Dendritic cell treated with granulocyte-macrophage colony-stimulating factor and Interleukin-4, amounts not matched to agents 40 ng/mL and 50 ng/mL, for 4 days (primary cell): ENCODE data around the gene PITPNB.

Source experiments
- H3K27ac Mint-ChIP-seq: one replicate; pipeline ENCODE4 v1.8.0; 2022; ENCODE audit warnings: mild to moderate bottlenecking, mixed read lengths
- H3K27me3 Mint-ChIP-seq: one replicate; pipeline ENCODE4 v1.8.0; 2022; ENCODE audit warnings: mild to moderate bottlenecking, mixed read lengths
- H3K36me3 Mint-ChIP-seq: one replicate; pipeline ENCODE4 v1.8.0; 2022; ENCODE audit warnings: low read depth, mixed read lengths
- H3K4me1 Mint-ChIP-seq: one replicate; pipeline ENCODE4 v1.8.0; 2022; ENCODE audit warnings: low read depth, mixed read lengths
- H3K4me3 Mint-ChIP-seq: one replicate; pipeline ENCODE4 v1.8.0; 2022; ENCODE audit warnings: mild to moderate bottlenecking, moderate library complexity, mixed read lengths
- H3K9me3 Mint-ChIP-seq: one replicate; pipeline ENCODE4 v1.8.0; 2022; ENCODE audit warnings: mixed read lengths
- intact Hi-C: fragments of 100-400 bp; cut with micrococcal nuclease; formaldehyde crosslinking; loops from one replicate; pipeline ENCODE4 v1.15.0; 2022

The PITPNB gene

DNA sequence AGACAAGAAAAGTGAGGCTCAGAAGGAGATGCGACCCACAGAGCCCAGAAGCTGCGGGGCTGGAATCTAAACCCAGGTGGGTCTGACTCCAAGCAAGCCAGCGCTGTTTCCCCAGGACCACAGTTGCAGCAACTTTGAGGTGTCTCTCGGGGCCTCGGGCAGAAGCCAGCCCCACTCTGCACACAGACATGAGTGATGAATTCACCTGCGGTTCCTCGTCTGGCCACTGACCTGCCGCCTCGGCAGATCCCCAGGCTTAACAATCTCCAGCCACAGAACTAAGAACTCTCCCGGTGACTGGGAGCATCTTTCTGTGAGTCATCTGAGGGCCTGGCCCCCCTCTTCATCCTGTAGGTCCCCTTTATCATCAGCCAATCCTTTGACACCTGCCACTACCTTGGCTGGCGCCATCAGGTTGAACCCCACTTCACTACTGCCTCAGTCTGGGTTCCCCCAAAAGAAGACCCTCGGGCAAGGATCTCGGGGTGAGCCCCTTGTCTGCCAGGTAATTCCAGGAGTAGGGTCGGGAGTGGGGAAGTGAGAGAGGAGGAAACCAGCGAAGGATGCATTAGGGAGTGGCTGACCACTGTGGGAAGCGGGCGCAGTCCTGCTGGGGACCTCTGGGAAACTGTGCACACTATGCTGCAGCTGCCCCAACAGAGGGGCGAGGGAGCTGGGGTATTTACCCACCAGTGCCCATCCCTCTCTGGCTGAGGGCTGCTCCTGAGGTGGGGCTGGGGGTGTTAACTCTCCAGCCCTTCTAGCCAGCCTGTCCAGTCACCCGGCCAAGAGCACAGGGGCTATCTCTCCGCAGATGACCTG is 84.5 kb downstream of the PITPNB start:
- Mint-ChIP-seq H3K27me3 (no peaks in the 10 kb centered on the region), H3K4me1 (no peaks in the 10 kb centered on the region), H3K4me3 (no peak overlapping the region), H3K27ac (no peak overlapping the region), H3K36me3 (no peaks in the 10 kb centered on the region), H3K9me3 (no peaks in the 10 kb centered on the region)
- intact Hi-C loops = no loop called here

DNA sequence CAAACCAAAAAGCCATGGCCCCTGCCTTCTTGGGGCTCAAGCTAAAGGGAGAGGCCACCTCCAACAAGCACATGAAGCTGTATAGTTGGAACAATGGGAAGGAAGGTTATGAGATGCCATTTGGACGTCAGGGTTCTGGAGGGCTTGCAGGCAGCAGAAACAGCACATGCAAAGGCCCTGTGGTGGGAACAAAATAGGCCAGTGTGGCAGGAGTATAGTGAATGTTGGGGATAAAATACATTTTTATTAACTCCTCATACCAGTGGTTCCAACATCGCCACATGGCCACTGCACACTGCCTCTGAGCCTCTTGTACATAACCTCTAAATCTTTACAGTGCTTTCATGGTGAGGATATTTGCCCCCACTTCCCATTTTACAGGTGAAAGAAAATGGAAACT is 85.3 kb downstream of the PITPNB start:
- H3K4me1 Mint-ChIP-seq = no peaks in the 10 kb centered on the region
- intact Hi-C loops = no loop called here
- no peak overlapping the region for H3K4me3 Mint-ChIP-seq
- no peak overlapping the region for H3K27ac Mint-ChIP-seq
- H3K36me3 Mint-ChIP-seq = no peaks in the 10 kb centered on the region
- H3K9me3 Mint-ChIP-seq = no peaks in the 10 kb centered on the region
- H3K27me3 Mint-ChIP-seq = no peaks in the 10 kb centered on the region

DNA sequence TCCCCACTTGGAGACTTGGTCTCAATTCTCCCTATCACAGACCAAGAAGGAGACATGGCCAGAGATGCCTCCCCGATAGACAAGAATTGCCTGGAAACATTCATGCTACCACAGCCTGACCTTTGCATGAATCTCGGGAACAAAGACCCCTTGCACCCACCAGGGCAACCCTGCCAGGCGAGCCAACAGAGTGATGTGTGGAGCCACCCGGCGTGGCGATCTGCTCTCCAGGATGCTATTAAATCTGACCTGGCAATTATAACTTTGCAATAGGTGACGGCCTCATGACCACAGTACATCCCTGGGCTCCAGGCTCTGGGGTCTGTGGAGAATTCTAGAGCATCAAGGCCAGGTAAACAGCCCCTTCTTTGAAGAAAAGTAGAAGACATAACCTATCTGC is 86.5 kb downstream of the PITPNB start:
- Mint-ChIP-seq H3K36me3 (no peaks in the 10 kb centered on the region), H3K9me3 (no peaks in the 10 kb centered on the region), H3K27ac (no peak overlapping the region), H3K4me3 (no peak overlapping the region), H3K4me1 (no peaks in the 10 kb centered on the region), H3K27me3 (no peaks in the 10 kb centered on the region)
- intact Hi-C loops = no loop called here

DNA sequence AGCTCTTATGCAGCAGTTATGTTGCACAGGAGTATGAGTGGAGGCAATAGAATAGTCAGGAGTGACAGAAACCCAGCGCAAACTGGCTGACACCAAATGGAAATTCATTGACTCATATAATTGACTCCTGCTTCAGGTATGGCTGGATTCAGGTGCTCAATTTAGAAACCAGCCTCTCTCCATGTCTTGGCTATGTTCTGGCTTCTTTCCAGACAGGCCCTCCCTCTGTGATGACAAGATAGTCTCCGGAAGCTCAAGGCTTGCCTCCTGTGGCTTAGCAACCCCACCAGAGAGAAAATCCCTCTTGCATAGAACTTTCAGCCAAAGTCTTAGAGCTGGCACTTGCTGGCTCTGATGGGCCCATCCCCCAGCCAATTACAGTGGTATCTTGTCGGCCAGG is 89.4 kb downstream of the PITPNB start:
- no peaks in the 10 kb centered on the region for H3K9me3 Mint-ChIP-seq
- H3K4me1 Mint-ChIP-seq = no peaks in the 10 kb centered on the region
- no peaks in the 10 kb centered on the region for H3K27me3 Mint-ChIP-seq
- no peak overlapping the region for H3K4me3 Mint-ChIP-seq
- no peak overlapping the region for H3K27ac Mint-ChIP-seq
- intact Hi-C loops = no loop called here
- peaks cover 11% of the 10 kb centered on the region for H3K36me3 Mint-ChIP-seq

DNA sequence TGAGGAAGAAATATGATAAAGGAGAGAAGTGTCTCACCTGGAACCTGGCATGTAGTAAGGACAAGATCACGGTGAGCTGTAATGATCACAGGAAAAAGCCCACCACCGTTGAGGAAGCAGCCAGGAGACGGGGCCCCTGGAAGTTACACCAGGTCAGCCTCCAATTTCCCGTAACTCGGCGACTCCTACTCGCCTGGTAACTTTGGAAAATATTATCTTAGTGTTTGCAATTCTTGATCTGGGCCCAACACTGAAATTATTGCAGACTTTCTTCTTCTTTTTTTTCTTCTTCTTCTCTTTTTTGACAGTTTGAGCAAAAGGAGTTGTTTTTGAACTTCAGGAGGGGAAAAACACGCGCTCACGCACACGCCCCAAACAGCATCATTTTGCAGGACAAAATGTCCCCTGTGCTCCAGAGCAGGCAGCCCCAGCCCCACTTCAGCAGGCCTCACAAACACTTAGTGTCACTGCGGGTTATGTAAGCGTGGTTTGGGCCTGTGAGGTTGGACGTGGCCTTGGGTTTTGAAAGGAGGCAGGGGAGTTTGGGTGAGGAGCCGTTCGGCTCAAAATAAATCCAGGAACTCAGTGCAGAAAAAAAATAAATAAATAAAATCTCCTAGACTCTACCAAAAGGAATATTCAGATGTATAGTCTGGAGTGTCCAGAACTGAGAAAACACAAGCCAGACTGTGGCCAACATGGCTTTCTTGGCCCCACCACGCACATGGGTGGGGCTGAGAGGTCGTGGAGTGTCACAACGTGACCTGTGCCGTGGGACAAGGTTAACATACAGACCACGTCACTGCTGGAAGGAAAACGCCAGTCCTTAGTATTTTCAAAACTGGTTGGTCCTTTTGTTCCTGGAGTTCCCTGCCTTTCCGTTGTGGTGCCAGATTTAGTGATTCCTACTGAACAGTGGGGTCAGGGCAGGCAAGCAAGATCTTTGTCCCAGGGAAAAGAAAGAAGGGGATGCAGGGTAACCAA is 91.2 kb downstream of the PITPNB start:
- Mint-ChIP-seq H3K4me3 (no peak overlapping the region), H3K27me3 (no peaks in the 10 kb centered on the region), H3K36me3 (peaks cover 11% of the 10 kb centered on the region), H3K9me3 (no peaks in the 10 kb centered on the region), H3K27ac (no peak overlapping the region), H3K4me1 (no peaks in the 10 kb centered on the region)
- intact Hi-C loops = no loop called here

DNA sequence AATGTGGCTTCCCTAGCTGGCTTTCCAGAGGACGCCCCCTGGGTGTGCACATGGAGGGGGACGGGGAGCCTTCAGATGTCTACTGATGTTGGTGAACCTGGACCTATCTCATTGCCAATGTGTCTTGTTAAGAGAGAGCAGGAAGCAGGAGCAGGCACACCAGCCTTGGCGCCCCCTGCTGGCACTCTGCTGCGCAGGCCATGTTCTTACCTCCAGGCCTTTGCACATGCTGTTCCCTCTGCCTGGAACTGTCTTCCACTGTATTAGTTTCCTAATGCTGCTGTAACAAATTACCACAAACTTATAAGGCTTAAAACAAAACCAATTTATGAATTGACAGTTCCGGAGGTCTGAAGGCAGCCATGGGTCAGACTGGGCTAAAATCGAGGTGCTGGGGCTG is 93.9 kb downstream of the PITPNB start:
- no peak overlapping the region for H3K27ac Mint-ChIP-seq

DNA sequence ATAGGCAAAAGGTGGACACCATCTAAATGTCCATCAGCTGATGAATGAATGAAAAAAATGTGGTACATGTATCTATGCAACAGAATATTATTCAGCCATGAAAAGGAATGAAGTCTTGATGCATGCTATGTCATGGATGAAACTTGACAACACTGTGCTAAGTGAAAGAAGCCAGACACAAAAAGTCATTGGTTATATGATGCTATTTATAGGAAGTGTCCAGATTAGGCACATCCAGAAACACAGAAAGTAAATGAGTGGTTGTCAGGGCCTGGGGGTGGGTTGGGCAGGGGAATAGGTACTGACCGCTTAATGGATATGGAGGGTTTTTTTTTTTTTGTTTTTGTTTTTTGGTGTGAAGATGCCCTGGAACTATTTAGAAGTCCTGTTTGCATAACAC is 95.8 kb downstream of the PITPNB start:
- Mint-ChIP-seq H3K27me3 (no peaks in the 10 kb centered on the region), H3K36me3 (peaks cover 11% of the 10 kb centered on the region), H3K4me1 (no peaks in the 10 kb centered on the region), H3K9me3 (no peaks in the 10 kb centered on the region), H3K4me3 (no peak overlapping the region), H3K27ac (no peak overlapping the region)
- intact Hi-C loops = no loop called here

More for the DNA sequence above, 93.9 kb downstream of the PITPNB start:
- intact Hi-C loops = no loop called here
- no peaks in the 10 kb centered on the region for H3K27me3 Mint-ChIP-seq
- H3K9me3 Mint-ChIP-seq = no peaks in the 10 kb centered on the region
- H3K4me1 Mint-ChIP-seq = no peaks in the 10 kb centered on the region
- no peak overlapping the region for H3K4me3 Mint-ChIP-seq
- H3K36me3 Mint-ChIP-seq = peaks cover 11% of the 10 kb centered on the region

DNA sequence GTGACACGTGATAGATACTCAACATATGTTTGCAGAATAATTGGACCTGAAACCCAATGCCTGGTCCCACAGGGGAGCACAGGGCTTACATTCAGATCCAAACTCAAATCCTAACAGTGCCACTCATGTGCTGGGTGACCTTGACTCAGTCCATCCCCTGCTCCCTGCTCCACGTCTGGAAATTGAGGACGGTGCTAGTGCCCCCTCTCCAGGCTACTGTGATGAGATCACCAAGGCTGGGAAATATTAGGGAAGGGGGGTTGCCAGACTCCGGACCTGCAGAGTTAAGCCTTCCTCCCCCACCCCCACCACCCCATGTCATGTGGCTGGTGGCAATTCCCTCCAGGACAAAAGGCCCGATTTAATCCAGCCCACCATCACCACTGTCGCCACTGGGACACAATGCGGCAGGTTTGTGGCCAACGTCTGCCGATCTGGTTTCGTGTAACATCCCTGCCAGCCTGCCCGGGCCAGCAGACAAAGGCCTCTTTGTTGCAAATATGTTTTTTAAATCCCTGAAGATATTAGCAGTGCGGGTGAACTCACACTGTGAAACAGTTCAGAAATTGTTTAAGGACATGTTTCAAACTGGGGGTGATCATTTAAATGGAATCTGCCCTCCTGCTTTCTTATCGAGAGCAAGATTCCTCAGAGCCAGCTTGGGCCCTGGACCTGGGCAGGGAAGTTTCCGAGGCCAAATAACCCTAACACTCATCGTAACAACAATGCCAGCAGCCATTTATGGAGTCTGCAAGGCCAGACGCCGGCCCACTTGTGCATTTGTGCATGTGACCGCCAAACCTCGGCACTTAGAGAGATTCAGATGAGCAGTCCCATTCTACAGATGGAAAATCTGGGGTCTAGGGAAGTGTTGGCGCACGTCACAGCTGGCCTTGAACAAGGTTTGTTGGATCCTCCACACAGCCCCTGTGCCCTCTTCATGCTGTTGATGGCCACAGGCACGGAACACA is 97.9 kb downstream of the PITPNB start:
- intact Hi-C loops = no loop called here
- H3K27me3 Mint-ChIP-seq = no peaks in the 10 kb centered on the region
- H3K4me1 Mint-ChIP-seq = no peaks in the 10 kb centered on the region
- no peak overlapping the region for H3K4me3 Mint-ChIP-seq
- no peaks in the 10 kb centered on the region for H3K9me3 Mint-ChIP-seq
- peaks cover 11% of the 10 kb centered on the region for H3K36me3 Mint-ChIP-seq
- no peak overlapping the region for H3K27ac Mint-ChIP-seq

DNA sequence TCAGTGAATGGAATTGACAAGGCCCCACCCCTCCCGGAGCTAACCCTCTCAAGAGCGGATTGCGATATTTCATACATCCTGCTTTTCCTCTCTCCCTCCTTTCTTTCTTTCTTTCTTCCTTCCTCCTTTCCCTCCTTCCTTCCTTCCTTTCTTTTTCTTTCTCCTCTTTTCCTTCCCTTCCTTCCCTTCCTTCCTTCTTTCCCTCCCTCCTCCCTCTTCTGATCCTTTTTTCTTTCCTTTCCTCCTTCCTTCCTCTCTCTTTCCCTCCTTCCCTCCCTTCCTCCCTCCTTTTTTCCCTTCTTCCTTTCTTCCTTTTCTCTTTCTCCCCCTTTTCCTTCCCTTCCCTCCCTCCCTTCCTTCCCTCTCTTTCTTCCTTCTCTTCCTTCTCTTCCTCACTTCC is 102.5 kb downstream of the PITPNB start:
- Mint-ChIP-seq H3K27ac (no peak overlapping the region), H3K4me1 (no peaks in the 10 kb centered on the region)

DNA sequence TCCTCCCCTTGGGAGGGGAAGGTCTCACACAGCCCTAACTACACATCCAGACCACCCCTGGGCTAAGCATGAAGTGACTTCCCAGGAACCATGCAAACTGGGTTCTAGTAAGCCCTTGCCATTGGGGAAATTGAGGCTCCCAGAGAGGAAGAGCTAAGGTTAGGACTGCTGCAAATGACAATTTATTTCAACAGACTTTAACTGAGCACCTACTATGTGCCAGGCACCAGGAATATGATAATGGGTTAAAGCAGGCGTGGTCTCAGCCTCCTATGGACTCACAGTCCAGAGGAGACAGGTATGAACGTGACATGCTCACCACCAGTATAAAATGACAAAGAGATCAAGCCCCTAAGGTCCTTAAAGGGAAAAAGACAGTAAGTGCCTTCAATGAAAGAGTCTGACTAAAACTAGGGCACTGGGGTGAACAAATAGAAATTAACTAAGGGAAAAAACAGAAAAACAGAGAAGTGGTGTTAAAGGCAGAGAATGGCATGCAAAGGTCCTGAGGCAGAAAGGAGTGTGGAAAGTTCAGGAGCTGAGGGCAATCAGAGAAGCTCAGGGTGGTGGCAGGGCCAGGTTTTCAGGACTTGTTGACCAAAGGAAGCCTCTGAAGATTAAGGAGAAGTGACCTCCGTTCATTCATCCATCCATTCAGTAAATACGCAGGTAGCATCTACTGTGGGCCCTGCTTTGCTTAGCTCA is 103.1 kb downstream of the PITPNB start:
- intact Hi-C loops = no loop called here

More for the DNA sequence above, 102.5 kb downstream of the PITPNB start:
- no peak overlapping the region for H3K4me3 Mint-ChIP-seq
- no peaks in the 10 kb centered on the region for H3K9me3 Mint-ChIP-seq
- no peaks in the 10 kb centered on the region for H3K27me3 Mint-ChIP-seq
- no peaks in the 10 kb centered on the region for H3K36me3 Mint-ChIP-seq
- intact Hi-C loops = no loop called here

DNA sequence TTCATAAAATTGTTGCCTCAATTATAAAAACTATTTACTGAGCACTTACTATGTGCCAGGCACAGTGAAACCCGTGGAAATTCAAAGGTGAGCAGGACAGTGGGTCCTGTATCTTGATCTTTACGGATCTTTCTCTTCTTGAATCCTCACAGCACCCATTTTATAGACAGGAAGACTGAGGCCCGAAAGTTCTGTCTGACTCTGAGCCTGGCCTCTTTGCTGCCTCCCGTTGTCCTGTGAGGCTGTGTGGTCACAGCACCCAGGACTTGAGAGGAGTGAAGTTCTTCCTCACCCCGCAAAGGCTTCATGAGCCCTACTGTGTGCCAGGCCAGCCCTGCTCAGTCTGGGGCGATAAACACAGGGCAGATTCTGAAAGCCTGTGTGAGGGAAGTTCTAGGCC is 104.1 kb downstream of the PITPNB start:
- intact Hi-C loops = no loop called here
- H3K27me3 Mint-ChIP-seq = no peaks in the 10 kb centered on the region
- H3K4me3 Mint-ChIP-seq = no peak overlapping the region
- no peaks in the 10 kb centered on the region for H3K9me3 Mint-ChIP-seq
- no peaks in the 10 kb centered on the region for H3K4me1 Mint-ChIP-seq
- no peak overlapping the region for H3K27ac Mint-ChIP-seq
- no peaks in the 10 kb centered on the region for H3K36me3 Mint-ChIP-seq

More for the DNA sequence above, 103.1 kb downstream of the PITPNB start:
- Mint-ChIP-seq H3K27me3 (no peaks in the 10 kb centered on the region), H3K4me1 (no peaks in the 10 kb centered on the region), H3K4me3 (no peak overlapping the region), H3K36me3 (no peaks in the 10 kb centered on the region), H3K27ac (no peak overlapping the region), H3K9me3 (no peaks in the 10 kb centered on the region)

DNA sequence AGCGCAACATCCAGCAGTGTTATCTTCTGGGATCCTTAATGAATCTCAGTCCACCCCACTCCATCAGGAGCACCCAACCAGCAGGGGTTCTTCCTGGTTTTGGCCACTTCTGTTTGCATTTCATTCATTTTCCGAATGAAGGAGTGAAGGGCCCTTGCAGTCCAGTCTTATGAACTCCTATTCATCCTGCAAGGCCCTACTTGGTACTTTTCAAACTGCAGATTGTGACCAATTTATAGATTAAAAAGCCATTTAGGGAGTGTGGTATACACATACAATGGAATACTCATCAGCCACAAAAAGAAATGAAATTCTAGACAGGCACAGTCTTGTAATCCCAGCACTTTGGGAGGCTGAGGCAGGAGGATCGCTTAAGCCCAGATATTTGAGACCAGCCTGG is 107.3 kb downstream of the PITPNB start:
- Mint-ChIP-seq H3K4me3 (no peak overlapping the region), H3K27me3 (peaks cover 5% of the 10 kb centered on the region), H3K9me3 (no peaks in the 10 kb centered on the region), H3K4me1 (no peaks in the 10 kb centered on the region), H3K36me3 (no peaks in the 10 kb centered on the region), H3K27ac (no peak overlapping the region)
- intact Hi-C loops = no loop called here

DNA sequence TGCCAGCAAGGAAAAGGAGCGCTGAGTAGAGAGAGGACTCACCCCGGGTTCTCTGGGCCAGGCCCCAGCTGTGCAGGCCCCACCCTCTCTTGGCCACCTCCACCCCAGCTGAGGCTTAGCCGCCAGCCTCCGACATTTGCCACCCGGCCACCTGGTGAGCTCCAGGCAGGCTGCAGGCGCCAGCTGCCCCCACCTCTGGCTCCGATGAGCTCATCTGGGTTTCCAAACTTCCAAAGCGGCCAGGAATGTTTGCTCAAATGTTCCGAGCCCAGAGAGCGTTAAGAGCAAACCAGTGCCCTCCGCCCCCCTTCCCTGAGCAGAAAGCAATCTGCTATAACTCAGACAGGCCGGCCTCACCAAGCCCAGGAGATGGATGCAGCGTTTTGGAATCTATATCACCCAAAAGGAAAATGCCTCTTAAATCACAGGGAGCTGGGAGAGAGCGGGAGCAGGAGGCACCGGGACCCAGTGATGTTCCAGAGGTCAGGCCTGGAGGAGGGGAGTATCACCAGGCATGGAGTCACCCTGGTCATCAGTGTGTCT is 108.4 kb downstream of the PITPNB start:
- H3K27me3 Mint-ChIP-seq = peaks cover 5% of the 10 kb centered on the region
- H3K9me3 Mint-ChIP-seq = no peaks in the 10 kb centered on the region
- no peaks in the 10 kb centered on the region for H3K36me3 Mint-ChIP-seq
- H3K4me1 Mint-ChIP-seq = no peaks in the 10 kb centered on the region
- no peak overlapping the region for H3K27ac Mint-ChIP-seq
- intact Hi-C loops = no loop called here
- no peak overlapping the region for H3K4me3 Mint-ChIP-seq
